Activated T-cell treated with anti-CD3 and anti-CD28 coated beads, Interleukin-2, amount 50 U/mL, for 72 hours (primary cell): ENCODE results near the gene KIAA0319L. TPM values are rescaled to one million over a fixed set of nuclear protein-coding genes. Genes with fewer than 3 reads are reported as not detected.

Experiments used
- ATAC-seq, 2 donors: fragments of 150-1000 bp; cut with Tn5 transposase; replicated peaks in 1 of 2; 2 replicates each; pipeline ENCODE4 v1.10.0; 2021; ENCODE audit warnings: moderate library complexity in 2 of 2, mild to moderate bottlenecking in 1 of 2
- DNase-seq, 2 donors: peaks; one replicate each; pipeline ENCODE4 v3.0.0; 2021 to 2022; ENCODE audit warnings: mixed read lengths in 1 of 2
- H3K27ac Mint-ChIP-seq: one replicate; pipeline ENCODE4 v1.8.0; 2022; ENCODE audit warnings: mild to moderate bottlenecking, moderate library complexity, mixed read lengths
- H3K27me3 Mint-ChIP-seq: one replicate; pipeline ENCODE4 v1.8.0; 2022; ENCODE audit warnings: low read depth, mixed read lengths
- H3K36me3 Mint-ChIP-seq, 2 donors: one replicate each; pipeline ENCODE4 v1.8.0; 2022; ENCODE audit warnings: mixed read lengths in 2 of 2, mild to moderate bottlenecking in 1 of 2; ENCODE audit not compliant: insufficient read depth in 2 of 2
- H3K4me1 Mint-ChIP-seq: one replicate; pipeline ENCODE4 v1.8.0; 2022; ENCODE audit warnings: low read depth, mixed read lengths
- H3K4me3 Mint-ChIP-seq, 2 donors: one replicate each; pipeline ENCODE4 v1.8.0; 2022; ENCODE audit warnings: mild to moderate bottlenecking in 2 of 2, mixed read lengths in 2 of 2, moderate library complexity in 2 of 2
- H3K9me3 Mint-ChIP-seq, 2 donors: one replicate each; pipeline ENCODE4 v1.8.0; 2022; ENCODE audit warnings: mixed read lengths in 2 of 2
- total RNA-seq, 2 donors: library from RNA; stranded (reverse); gene quantifications; one replicate each; pipeline ENCODE4 v1.2.3, GENCODE V29; 2022

KIAA0319L gene
- total RNA-seq, 2 donors from 2014 or later = 44.3 to 60.9 TPM

GRCh38 chr1:35564884-35565741 lies 7.9 kb upstream of the KIAA0319L start:
- H3K27ac Mint-ChIP-seq = no peak overlapping the region
- no peak overlapping the region for H3K4me3 Mint-ChIP-seq
- H3K9me3 Mint-ChIP-seq = no peaks in the 10 kb centered on the region
- peak in 1 of 2 donors; percentile 9 for ATAC-seq
- H3K27me3 Mint-ChIP-seq = no peaks in the 10 kb centered on the region
- DNase-seq = no peak
- peaks cover 31% of the 10 kb centered on the region for H3K4me1 Mint-ChIP-seq
- H3K36me3 Mint-ChIP-seq = peaks cover 0 to 2% of the 10 kb centered on the region in 2 donors

DNA sequence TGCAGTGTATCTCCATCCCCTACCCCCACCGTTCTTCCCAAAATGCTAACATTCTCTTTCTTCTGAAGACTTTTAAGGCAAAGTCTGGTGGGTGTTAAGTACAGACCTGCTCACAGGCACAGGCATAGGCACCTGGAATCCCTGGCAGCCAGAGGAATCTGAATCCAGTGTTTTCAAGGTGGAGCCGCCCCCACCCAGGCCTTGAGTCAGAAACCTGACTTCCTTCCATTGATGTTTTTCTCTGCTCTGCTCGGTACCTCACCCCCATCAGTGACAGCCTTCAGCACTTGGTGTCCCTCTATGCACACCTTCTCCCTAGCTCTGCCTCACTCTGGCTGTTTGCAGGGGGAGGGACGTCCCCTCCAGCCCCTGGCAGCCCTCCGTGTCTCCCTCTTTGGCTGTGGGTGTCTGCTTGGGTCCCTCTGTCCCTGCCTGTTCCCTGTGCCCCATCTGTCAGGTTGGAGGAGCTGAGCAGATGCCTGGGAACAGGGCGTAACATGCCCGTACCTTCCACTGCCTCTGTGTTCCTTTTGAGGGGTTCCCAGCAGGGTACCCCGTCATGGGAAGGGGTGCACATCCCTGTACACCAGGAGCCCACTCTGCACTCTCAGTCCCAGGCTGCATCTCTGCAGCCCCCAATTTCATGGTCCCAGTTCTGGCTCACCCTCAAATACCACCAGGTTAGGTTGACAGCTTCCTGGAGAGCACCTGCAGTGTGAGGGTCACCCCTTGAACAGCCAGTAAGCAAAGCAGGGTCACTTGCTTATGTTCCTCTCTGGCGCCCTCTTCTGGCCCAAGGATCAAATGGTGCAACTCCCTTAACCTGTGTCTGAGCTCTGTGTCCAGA lies 7.1 kb upstream of the KIAA0319L start:
- H3K27me3 Mint-ChIP-seq = no peaks in the 10 kb centered on the region
- DNase-seq (peak; percentile 84 to 85), ATAC-seq (peak; percentile 75 to 81)
- peak overlapping the region; percentile 58 for H3K27ac Mint-ChIP-seq
- no peaks in the 10 kb centered on the region for H3K9me3 Mint-ChIP-seq
- H3K4me1 Mint-ChIP-seq = peaks cover 39% of the 10 kb centered on the region
- peaks cover 0 to 2% of the 10 kb centered on the region in 2 donors for H3K36me3 Mint-ChIP-seq
- no peak overlapping the region for H3K4me3 Mint-ChIP-seq

GRCh38 chr1:35563166-35563565 lies 6.0 kb upstream of the KIAA0319L start:
- ATAC-seq (no peak), DNase-seq (no peak)
- Mint-ChIP-seq H3K9me3 (no peaks in the 10 kb centered on the region), H3K27ac (peak overlapping the region; percentile 88), H3K27me3 (no peaks in the 10 kb centered on the region), H3K4me3 (no peak overlapping the region), H3K4me1 (peaks cover 48% of the 10 kb centered on the region), H3K36me3 (peaks cover 0 to 3% of the 10 kb centered on the region in 2 donors)

DNA sequence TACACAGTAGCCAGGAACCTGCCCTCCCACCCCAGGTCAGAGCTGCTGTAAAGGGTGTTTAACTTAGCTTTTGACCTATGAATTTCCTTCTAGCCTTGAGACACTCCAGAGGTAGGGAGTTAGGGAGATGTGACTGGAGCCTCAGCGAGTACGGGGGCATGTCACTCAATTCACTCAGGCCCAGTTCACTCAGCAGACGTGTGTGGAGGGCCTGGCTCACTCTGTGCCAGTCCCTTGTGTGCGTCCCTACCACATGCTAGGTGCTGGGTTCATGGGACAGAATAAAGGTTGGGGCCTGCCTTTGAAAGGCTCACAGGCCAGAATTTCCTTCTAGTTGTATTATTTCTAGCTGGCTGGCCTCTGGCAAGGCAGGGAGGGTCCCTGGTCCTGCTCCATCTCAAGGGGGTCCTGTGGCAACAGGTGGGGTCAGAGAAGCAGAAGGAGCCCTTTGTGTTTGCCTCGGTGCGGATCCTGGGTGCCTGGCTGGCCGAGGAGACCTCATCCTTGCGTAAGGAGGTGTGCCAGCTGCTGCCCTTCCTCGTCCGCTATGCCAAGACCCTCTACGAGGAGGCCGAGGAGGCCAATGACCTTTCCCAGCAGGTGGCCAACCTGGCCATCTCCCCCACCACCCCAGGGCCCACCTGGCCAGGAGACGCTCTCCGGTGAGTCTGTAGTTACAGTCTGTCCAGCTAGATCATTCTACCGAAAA lies 4.9 kb upstream of the KIAA0319L start:
- no peaks in the 10 kb centered on the region for H3K27me3 Mint-ChIP-seq
- H3K27ac Mint-ChIP-seq = no peak overlapping the region
- peaks cover 50% of the 10 kb centered on the region for H3K4me1 Mint-ChIP-seq
- ATAC-seq = no peak
- no peak overlapping the region for H3K4me3 Mint-ChIP-seq
- H3K9me3 Mint-ChIP-seq = no peaks in the 10 kb centered on the region
- no peak for DNase-seq
- H3K36me3 Mint-ChIP-seq = peaks cover 2 to 5% of the 10 kb centered on the region in 2 donors

DNA sequence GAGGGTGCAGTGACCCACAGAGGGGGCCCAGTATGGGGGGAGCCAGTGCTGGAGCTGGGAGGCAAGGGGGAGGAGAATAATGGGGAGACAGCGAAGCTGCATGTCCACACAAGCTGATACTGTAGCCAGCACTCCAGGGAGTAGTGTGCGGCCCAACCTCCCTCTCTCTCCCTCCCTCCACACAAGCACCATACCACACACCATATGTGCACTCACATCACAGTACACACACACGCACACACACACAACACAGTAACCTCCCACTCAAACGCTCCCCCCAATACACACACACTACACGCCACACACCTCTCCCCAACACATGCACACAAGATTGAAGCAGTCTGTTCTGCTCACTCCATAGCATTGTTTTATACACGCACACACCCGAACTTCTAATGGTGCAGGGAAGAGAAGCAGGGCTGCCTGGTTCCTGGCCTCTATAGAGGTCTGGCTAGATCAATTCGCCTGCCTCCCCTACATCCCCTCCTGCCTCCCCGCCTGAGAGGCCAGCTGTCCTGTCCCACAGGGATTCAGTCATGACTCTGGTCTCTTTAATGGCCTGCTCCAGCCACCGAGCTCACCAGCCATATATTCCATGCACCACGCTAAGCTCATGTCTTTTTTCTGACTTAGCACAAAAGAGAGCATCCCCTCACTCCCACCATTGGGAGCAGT lies 4.2 kb upstream of the KIAA0319L start:
- no peak overlapping the region for H3K4me3 Mint-ChIP-seq

GRCh38 chr1:35560256-35561225 lies 3.3 kb upstream of the KIAA0319L start:
- no peak overlapping the region for H3K27ac Mint-ChIP-seq
- H3K9me3 Mint-ChIP-seq = no peaks in the 10 kb centered on the region
- H3K36me3 Mint-ChIP-seq = peaks cover 2 to 3% of the 10 kb centered on the region in 2 donors
- no peaks in the 10 kb centered on the region for H3K27me3 Mint-ChIP-seq
- DNase-seq (no peak), ATAC-seq (no peak)
- H3K4me1 Mint-ChIP-seq = peaks cover 63% of the 10 kb centered on the region
- no peak overlapping the region for H3K4me3 Mint-ChIP-seq

More for the DNA sequence above, 4.2 kb upstream of the KIAA0319L start:
- DNase-seq = no peak
- Mint-ChIP-seq H3K27me3 (no peaks in the 10 kb centered on the region), H3K4me1 (peaks cover 54% of the 10 kb centered on the region), H3K9me3 (no peaks in the 10 kb centered on the region), H3K27ac (no peak overlapping the region), H3K36me3 (peaks cover 2 to 3% of the 10 kb centered on the region in 2 donors)
- ATAC-seq = no peak

DNA sequence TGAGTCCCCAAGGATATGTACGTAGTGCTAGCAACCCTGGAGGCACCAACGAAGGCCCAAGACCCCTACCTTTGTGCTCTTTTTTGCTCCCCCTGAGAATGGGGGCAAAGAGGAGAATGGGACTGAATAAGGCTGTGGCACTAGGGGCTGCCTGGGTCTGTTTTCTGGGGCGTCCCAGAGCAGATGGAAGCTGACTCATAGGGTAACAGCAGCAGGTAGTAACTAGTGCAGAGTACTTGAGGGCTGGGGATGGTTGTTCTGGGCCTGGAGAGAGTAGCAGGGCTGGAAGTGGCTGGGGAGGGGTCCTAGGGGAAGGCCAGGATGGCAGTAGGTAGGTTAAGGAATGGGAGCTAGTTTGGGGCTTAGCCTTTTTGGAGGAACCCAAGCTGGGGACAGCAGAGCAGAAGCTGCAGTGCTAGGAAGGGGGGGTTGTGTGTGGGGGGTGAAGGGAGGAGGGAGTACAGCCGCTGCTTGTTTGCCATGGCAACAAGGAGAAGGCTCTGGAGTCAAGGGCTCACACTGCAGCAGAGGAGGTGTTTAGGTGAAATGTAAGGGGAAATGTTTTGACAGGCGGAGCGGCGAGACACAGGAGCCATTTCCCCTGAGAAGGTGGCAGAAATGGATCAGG lies 2.2 kb upstream of the KIAA0319L start:
- no peaks in the 10 kb centered on the region for H3K9me3 Mint-ChIP-seq
- ATAC-seq = no peak

GRCh38 chr1:35558374-35559316 lies 1.4 kb upstream of the KIAA0319L start:
- H3K36me3 Mint-ChIP-seq = peaks cover 2 to 3% of the 10 kb centered on the region in 2 donors
- ATAC-seq = no peak
- DNase-seq = peak in 1 of 2 donors; percentile 35
- H3K9me3 Mint-ChIP-seq = no peaks in the 10 kb centered on the region
- no peaks in the 10 kb centered on the region for H3K27me3 Mint-ChIP-seq
- H3K4me1 Mint-ChIP-seq = peaks cover 67% of the 10 kb centered on the region
- peak overlapping the region; percentile 99 for H3K27ac Mint-ChIP-seq
- peak overlapping the region; percentile 99 for H3K4me3 Mint-ChIP-seq

More for the DNA sequence above, 2.2 kb upstream of the KIAA0319L start:
- DNase-seq = no peak
- Mint-ChIP-seq H3K36me3 (peaks cover 2 to 3% of the 10 kb centered on the region in 2 donors), H3K27ac (peak overlapping the region; percentile 32), H3K4me1 (peaks cover 68% of the 10 kb centered on the region), H3K4me3 (peak overlapping the region; percentile 25 to 66), H3K27me3 (no peaks in the 10 kb centered on the region)

DNA sequence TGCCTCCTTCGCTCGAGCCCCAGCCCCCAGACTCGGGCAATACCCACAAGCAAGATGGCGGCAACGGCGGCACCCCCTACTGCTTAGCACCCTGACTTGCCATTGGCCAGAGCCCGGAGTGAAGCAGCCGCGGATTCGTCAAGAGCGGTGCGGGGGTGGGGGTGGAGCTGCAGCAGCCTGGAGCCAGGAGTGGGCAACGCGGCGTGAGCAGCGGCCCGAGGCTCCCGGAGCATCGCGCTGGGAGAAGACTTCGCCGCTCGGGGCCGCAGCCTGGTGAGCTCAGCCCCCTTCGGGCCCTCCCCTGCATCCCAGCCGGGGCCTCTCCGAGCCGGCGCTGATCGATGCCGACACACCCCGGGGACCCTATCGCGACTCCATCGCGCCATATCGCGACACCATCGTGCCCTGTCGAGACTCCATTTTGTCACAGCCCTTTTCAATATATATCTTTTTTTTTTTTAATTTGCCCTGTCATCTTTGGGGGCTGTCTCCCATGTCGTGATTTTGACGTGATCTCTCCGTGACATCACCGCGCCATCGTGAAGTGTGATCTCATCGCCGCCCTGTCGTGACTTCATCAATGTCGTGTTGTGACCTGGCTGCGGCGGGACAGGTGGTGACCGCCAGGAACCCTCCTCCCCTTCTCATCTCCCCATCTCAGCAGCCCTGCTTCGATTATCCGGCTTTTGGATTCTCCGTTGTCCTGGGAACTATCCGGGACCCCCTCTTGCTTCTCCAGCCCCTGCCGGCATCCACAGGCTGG lies 589 bp upstream of the KIAA0319L start, which contains the start of gene NCDN:
Gene NCDN (plus strand): TSS at position 189 of the 763 bp plus-strand sequence. CDS start 392 bp downstream, at position 581.
- Mint-ChIP-seq H3K36me3 (peaks cover 2 to 9% of the 10 kb centered on the region in 2 donors), H3K4me3 (peak within 1 kb of the TSS; percentile 99), H3K27me3 (no peaks in the 10 kb centered on the region), H3K27ac (peak within 1 kb of the TSS; percentile 99), H3K4me1 (peaks cover 70% of the 10 kb centered on the region), H3K9me3 (no peaks in the 10 kb centered on the region)
- ATAC-seq (peak; percentile 91 to 94), DNase-seq (peak; percentile 97)
